Ishikawa (cell line): ENCODE results near the gene BCKDK.

ENCODE experiments used
- CEBPB ChIP-seq: IDR thresholded peaks from 2 replicates; pipeline ENCODE4 v1.6.1; 2012
- CREB1 ChIP-seq: IDR thresholded peaks from 2 replicates; pipeline ENCODE4 v1.6.1; 2012; ENCODE audit warnings: low read depth
- EGR1 ChIP-seq: IDR thresholded peaks from 2 replicates; pipeline ENCODE4 v1.6.1; 2012
- EP300 ChIP-seq: IDR thresholded peaks from 2 replicates; pipeline ENCODE4 v1.6.1; 2012; ENCODE audit warnings: borderline replicate concordance
- NFIC ChIP-seq: IDR thresholded peaks from 2 replicates; pipeline ENCODE4 v1.6.1; 2012
- TCF12 ChIP-seq: IDR thresholded peaks from 2 replicates; pipeline ENCODE4 v1.6.1; 2012; ENCODE audit warnings: low read depth
- TEAD4 ChIP-seq: IDR thresholded peaks from 2 replicates; pipeline ENCODE4 v1.6.1; 2012
- YY1 ChIP-seq: IDR thresholded peaks from 2 replicates; pipeline ENCODE4 v1.6.1; 2012; ENCODE audit warnings: low read depth
- ZBTB7A ChIP-seq: IDR thresholded peaks from 2 replicates; pipeline ENCODE4 v1.6.1; 2012; ENCODE audit warnings: low read depth

GRCh38 chr16:31067342-31067741 lies 40.8 kb upstream of the BCKDK start:
- TF ChIP-seq EP300 (no peak), CREB1 (no peak), CEBPB (no peak), NFIC (no peak), TEAD4 (no peak), ZBTB7A (no peak), EGR1 (no peak), TCF12 (no peak), YY1 (no peak)
